NCI-H1048 (cell line): Measurements from ENCODE around the gene CLDN16.

Experiments
- DNase-seq: peaks from one replicate; lab custom pipeline; 2025; lab: John Stamatoyannopoulos, UW

CLDN16 gene, protein sequence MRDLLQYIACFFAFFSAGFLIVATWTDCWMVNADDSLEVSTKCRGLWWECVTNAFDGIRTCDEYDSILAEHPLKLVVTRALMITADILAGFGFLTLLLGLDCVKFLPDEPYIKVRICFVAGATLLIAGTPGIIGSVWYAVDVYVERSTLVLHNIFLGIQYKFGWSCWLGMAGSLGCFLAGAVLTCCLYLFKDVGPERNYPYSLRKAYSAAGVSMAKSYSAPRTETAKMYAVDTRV

DNA sequence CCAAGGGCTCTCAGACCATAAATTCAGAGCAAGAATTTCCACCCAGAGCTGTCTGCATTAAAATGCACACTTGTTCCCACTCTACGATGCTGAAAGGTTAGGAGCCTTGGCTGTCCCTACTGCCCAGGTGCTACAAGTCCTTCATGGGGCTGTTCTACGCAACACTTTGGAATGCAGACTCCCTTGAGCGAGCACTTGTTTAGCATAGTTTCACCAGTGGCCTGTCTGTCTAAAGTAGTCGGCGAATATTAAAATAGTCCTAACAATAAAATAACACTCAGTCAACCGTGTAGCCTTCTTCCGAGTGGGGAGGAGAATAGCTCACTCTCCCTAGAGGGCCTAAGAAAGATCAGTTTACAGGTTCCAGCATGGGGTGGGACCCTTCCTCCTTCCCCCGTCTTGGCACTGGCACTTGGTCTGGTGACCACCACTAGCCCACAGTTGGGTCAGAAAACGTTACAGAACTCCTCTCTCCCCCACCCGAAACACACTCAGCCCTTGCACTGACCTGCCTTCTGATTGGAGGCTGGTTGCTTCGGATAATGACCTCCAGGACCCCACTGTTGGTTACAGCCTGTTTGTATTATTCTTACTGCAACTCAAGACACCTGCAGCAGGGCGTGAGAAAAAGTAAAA lies at the start of gene CLDN16:
Gene CLDN16 (plus strand): TSS at position 586 of the 636 bp plus-strand sequence. CDS start 167 bp downstream, outside the sequence.
- DNase-seq = no peak

DNA sequence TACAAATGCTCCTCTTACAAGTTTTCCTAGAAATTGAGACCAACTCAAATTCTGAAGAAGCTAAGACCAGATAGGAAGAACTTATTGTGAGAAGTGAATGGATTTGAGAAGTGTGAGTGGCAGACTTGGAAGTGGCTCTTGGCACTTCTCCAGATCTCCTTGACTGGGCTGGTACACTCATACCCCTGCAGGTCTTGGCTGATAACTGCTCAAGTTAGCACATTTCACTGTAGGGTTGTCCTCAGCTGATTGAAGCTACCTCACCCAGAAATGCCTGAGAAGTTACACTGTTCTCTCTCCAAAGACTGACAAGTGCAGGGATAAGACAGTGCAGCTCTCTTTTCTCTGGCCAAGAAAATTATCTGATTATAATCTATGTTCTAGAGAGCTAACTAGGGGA lies 49.2 kb upstream of the CLDN16 start:
- DNase-seq = no peak

DNA sequence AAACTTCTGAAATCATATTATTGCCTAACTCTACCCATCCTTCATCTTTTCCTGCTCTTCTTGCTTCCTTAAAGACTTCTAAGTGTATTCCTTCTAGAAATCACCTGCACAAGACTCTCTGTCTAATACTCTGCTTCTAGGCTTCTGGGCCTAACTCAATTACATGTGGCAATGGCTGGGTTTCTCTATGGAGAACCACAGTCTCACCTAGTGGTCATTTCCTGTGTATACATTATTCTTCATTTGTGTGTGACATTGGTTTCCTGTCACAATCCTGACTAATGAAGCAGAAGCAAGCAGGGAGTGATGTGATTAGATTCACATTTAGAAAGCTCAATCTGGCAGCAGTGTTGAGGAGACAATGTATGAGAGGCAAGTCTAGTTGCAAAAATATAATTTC lies 48.8 kb upstream of the CLDN16 start:
- no peak for DNase-seq

DNA sequence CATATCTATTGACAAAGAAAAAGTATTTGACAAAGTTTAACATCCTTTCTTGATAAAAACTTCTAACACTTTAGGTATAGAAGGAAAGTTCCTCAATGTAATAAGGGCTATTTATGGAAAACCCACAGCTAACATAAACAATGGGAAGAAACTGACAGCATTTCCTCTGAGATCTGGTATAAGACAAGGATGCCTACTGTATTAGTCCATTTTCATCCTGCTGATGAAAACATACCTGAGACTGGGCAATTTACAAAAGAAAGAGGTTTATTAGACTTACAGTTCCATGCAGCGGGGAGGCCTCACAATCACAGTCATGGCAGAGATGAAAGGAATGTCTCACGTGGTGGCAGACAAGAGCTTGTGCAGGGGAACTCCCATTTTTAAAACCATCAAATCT lies 47.9 kb upstream of the CLDN16 start:
- no peak for DNase-seq

DNA sequence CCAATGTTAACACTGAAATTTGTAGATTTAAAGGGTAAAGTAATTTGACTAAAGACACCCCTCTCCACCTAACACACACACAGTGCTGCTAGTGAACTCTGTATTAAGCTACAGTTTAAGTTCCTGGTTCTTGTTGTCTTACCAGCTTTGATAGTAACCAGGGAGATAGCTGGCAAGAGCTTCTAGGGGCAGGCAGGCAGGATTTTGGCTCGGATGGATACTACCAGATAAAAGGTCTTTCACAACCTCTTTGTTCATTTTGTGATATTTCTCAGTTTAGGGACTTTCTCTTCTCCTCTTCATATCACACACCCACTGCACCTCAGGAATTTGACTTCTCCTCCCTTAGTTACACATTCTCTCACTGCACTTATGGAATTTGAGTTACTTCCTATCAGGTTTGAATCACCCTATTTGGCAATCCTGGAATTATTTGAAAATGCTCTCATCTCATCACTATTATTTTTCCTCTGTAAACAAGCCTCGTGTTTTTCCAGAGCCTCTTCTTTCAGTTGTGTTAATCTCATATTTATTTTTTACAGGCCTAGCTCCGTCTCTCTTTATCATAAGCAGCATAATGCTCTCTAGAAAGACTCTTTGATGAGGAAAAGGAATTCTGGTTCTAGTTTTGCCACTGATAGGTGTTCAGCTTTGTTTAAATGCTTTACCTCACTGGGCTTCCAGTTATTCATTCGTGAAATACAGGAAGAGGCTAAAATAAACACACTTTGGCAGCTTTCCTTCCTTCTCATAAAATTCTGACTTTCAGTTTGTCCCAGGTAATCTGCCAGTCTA lies 42.7 kb upstream of the CLDN16 start:
- peak; percentile 44 for DNase-seq

DNA sequence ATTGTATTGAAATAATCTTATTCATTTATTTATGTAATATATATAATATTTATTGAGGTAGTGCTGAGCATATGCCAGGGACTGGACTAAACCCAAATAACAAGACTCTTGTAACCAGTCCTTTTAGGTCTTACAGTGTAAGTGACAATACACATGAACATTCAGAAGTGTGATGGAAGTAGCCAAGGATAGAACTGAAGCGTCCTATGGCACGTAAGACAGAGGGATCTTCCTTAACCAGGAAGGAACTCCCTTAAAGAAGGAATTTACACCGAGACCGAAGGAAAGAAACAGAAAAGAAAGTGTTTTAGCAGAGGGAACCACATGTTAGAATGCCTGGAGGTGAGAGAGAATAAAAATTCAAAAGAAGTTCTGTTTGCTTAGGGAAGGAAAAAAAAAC lies 42.1 kb upstream of the CLDN16 start:
- no peak for DNase-seq

DNA sequence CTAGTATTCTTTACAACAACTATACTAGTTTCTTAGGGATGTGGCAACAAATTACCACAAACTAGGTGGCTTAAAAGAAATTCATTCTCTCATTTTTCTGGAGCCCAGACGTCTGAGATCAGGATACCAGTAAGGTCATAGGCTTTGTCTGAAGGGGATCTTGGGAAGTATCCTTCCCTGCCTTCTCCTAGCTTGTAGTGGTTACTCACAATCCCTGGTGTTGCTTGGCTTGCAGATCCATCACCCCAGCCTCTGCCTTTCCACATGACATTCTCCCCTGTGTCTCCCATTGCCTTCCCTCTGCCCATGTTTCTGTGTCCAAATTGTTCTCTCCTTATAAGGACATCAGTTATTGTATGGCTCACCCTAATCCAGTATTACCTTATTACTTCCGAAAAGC lies 41.4 kb upstream of the CLDN16 start:
- no peak for DNase-seq

DNA sequence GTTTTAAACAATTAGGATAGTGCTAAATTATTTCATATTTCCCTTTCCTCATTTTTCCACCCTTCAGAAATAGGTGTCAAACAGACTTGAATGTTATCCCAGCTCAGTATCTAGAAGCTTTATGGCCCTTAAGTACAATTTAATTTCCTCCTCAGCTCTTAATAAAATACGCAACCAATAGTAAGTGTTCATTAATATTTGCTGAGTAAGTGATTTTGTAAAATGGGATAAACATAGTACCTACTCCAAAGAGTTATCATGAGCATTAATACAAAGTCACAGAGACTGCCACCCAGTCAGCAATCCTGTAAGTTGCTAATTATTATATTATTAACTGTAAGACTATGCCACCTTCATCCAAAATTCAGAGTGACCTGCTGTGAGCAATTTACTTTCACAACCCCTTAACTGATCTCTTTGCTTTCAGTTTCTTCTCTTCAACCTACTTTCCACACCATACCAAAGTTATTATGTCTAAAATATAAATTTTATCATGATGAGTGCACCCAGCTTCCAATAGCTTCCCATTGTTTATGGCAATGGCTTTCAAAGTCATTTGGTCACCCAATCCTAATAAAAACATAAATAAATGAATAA lies 35.0 kb upstream of the CLDN16 start:
- no peak for DNase-seq

DNA sequence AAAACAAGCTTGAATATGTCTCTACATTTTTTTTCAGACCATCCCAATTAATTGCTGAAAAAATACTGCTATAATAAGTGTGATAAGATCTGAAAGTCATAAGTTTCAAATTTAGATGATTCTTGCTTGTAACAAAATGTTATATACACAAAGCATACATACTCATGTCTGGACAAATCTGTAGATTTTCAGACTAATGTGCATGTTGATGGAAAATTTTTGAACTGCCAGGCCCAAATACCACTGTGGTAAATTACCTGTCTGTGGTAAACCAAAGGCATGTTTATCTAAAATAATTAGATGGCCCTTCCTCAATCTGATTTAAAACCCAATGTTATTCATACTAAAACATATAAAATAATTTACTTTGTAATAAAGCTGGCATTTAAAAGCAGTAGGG lies 31.7 kb upstream of the CLDN16 start:
- no peak for DNase-seq

DNA sequence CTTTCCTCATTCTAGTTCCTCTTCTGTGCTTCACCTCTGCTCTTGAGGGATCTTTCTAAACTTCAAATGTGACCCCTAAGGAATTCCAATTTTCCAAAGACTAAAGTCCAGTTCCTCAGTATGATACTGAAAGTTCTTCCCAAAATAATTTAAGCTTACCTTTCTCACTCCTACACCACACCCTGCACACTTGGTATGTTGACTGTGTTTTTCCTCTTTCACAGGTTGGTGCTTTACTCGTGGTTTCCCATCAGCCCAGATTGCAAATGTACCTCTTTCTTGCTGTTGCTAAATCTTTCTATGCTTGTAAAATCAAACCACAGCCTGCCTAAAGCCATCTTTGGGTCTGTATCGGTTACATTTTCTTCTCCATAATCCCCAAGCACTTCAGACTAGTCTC lies 30.5 kb upstream of the CLDN16 start:
- DNase-seq = no peak

DNA sequence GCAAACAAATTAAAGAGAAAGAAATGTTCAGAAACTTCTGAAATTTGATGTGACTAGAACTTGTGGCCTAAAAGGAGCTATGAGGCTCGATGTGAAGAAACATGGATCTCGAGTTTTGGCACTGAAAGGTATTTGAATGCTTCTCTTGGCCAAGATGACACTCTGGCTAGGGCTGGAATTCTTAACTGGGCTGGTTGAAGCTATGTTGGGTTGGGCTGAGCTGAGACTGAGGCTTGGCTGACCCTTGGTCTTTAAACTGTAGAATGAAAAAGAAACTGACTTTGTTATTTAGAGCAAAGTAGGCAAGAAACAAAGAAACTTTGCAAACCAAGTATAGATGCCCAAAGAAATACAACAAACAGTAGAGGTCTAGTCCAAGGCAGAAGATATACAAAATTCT lies 28.1 kb upstream of the CLDN16 start:
- no peak for DNase-seq

DNA sequence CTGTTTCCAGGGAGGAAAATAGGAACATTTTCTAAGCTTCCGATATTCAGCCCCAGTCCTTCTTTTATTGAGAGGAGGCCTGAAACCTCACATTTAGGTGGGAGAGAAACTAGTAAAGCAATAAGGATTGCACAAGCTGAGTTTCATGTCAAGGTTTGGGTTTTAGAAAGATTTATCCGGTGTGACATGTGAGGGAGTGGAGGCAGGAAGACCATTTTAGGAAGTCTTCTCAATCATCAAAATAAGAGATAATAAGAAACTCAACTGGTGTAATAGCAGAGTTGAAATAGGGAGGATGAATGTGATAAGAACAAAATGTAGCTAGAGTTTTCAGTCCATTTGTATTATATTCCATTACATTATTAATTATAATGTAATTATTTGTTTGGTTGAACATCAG lies 27.7 kb upstream of the CLDN16 start:
- no peak for DNase-seq

DNA sequence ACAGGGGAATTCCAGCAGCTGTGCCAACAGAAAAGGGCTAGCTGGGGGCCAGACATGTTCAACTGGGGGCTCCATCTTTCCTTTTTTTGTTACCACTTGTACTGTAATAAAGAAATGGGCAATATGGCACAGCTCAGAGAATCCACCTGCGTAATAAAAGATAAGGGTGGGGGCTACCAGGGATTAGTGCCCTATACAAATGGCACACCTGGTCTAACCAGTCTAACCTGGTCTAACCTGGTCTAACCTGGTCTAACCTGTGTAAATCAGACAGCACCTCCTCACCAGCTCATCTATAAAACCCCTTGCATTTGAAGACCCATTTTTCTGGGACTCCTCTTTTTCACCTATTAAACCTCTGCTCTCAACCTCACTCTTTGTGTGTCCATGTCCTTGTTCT lies 26.2 kb upstream of the CLDN16 start:
- no peak for DNase-seq

DNA sequence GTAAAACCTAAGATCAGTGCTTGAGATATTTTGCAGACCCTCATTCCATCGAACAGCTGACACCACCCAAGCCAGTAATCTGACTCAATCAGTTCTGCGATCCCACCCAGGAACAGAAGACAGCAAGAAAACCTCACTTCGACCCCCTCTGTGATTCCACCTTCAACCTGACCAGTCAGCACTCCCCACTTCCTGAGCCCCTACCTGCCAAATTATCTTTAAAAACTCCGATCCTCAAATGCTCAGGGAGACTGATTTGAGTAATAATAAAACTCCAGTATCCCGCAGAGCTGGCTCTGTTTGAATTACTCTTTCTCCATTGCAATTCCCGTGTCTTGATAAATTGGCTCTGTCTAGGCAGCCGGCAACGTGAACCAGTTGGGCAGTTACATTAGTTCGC lies 25.7 kb upstream of the CLDN16 start:
- no peak for DNase-seq

DNA sequence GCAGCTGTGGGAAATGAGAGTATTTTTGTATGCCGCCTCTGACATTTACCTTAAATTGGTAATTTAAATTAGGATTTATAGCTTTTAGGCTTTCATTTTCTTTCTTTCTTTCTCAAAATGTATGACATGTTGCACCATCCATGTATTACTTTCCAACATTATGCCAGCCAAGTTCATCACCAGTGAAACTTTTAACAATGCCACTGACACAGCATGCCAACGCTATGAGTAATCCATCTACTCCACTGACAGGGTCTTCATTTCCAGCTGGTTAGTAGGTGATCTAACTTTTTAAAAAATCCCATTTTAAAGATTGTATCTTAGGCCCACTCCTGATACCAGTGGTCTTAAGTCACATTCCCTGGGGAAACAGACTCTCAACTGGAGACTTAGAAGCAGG lies 21.8 kb upstream of the CLDN16 start:
- DNase-seq = no peak

DNA sequence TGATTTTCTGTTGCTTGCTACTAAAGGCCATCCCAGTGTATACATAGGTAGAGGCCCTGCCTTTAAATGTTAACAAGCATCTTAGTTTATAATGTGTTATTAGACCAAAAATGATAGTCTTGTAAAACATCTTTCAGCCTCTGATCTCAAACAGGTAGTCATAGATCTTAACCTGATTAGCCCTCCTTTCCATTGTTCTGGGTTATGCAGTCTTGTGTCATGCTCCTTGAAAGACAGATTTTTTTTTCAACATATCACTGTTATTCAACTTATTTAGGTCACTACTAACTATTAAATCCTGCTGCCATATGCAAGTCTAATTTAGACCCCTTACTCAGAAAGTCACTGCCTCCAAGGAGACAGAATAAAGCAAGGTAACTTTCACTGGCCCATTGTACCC lies 19.1 kb upstream of the CLDN16 start:
- no peak for DNase-seq

DNA sequence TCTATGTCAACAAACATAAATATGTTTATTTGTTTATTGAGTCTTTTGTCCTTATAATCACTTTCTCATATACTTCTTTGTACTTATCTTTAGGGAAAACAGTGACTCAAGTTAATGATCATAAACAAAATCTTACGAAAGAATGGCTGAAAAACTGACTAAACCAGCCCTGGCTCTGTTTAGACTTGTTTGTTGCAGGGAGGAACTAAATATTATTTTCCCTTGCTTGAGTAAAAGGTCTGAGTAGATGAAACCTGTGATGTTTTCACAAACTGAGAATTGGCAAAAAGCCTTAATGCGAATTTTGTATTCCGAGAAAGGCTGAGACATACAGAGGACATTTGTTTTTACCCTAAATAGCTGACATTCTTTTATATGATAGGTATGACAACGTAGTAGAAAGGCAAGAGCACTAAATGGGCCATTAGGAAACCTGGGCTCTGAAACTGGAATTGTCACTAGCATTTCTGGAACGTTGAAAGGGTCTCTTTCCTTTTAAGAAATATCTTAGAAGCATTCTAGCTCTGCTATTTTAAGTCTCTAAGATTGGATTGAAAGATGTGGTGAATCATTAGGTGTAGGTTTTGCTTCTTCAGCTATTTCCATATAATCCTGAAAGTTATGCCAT lies 18.2 kb upstream of the CLDN16 start:
- no peak for DNase-seq

DNA sequence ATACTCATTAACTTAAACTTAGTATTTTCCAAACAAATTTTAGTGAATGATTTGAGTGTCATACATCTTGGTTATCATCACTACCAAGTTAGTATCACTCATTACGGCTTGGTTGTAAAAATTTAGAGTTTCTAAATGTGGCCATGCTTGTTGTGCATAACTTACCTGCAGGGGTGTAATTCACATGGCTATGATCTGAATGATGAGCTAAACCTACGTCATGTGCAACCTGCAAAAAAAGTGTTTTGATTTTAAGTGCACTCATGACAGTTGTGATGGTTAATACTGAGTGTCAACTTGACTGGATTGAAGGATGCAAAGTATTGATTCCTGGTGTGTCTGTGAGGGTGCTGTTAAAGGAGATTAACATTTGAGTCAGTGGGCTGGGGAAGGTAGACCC lies 17.6 kb upstream of the CLDN16 start:
- no peak for DNase-seq

DNA sequence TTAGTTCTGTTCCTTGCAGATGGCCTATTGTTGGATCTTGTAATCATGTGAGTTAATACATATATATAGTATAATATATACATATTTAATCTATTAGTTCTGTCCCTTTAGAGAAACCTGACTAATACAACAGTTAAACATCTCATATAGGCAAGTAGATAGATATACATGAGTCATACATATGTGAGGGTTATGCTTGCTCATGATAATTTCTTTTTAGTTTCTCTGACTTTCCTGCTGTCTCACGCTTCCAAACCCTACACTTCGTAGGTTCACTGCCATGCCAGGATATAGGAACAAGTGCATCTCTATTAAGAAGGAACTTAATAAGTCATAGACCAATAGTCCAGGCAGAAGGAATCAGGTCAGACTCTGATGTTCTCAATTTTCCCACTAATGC lies 16.8 kb upstream of the CLDN16 start:
- no peak for DNase-seq

DNA sequence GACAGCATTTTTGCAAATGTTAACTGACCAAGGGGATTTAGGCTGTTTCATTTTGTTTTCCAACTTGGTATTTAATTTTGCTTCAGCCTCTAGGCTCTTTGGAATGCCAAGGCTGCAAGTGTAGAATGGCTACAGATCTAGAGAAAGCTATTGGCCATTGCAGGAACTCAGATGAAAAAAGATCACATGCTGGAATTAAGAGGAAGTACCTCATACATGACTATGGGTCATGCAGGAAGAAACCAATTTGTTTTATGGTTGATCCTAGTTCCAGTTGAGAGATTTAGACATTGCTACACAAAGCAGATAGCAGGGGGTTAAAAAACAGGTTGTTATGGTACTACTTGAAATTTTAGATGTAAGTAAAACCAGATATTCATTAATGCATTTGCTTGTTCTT lies 12.7 kb upstream of the CLDN16 start:
- DNase-seq = no peak

DNA sequence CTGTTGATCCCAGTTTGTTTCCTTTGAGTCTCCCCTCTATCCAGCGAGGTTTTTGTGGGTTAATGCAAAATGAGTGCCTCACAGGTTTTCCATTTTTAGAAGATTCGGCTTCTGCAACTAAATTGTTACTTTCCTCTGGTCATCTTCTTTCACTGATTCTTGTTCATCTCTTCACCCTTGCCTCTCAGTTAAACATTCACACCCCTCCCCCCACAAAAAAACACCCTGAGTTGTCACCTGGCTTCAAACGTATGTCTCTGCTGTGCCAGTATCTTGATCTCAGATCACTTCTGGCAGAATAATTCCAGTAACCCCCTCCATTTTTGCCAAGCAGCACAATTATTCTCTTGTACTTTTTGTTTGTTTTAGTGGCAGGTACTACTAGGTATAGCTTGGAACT lies 12.3 kb upstream of the CLDN16 start:
- no peak for DNase-seq

DNA sequence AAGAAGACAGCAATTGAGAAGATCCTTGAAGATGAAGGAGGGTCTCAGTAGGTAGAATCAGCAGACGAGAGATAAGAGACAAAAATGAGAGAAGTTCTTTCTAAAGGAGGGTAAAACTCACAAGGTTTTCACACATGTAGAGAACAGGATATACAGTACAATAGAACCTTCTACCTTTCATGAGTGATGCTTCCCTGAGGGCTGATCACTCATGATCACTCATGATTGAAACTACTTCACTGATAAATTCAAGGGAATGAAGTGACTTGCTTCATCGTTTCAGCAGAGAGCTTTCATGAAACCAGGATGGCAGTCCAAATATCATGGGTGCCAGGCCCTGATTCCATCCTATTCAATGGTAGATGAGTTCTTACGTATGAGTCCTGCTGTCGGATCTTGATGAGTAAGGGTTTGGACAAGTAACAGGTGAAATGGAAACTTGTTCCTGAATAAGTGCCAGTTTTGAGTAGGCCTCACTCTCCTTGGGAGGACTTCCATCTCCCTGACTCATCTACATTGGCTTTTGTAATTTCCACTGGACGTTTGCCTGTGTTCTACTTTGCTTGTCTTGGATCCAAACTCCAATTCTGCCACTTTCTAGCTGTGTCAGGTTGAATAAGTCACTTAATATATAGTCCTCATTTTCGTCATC lies 9.6 kb upstream of the CLDN16 start:
- no peak for DNase-seq
